ENCODE results near the gene GCHFR.

Gene GCHFR

GRCh38 chr15:40768521-40769273 is 4.8 kb downstream of the GCHFR start:
- Histone ChIP-seq H3K4me1 (ENCODE audit: control extremely low read depth in 1 of 4, control insufficient read depth in 4 of 4, insufficient read depth in 4 of 4, low read length in 3 of 4) (peaks cover 5 to 73% (median 59%) of the 10 kb centered on the region in 4 experiments), H3K4me3 (ENCODE audit: control insufficient read depth in 1 of 7, extremely low read depth in 1 of 7, insufficient read depth in 4 of 7, low read depth in 2 of 7, low read length in 6 of 7) (peak overlapping the region in 5 of 7 experiments; percentile 21 to 63 (median 53)), H3K27me3 (replicated peaks in 2 of 5; ENCODE audit: control insufficient read depth in 4 of 5, insufficient read depth in 5 of 5, low read length in 4 of 5) (no peaks in the 10 kb centered on the region), H3K36me3 (ENCODE audit: control insufficient read depth in 4 of 4, insufficient read depth in 4 of 4, low read length in 3 of 4) (peaks cover 0 to 47% (median 20%) of the 10 kb centered on the region in 4 experiments), H3K27ac (ENCODE audit: insufficient read depth in 1 of 2, low read depth in 1 of 2, low read length in 2 of 2, poor library complexity in 1 of 2, severe bottlenecking in 2 of 2) (peak overlapping the region; percentile 16 to 65), H3K9me3 (ENCODE audit: control extremely low read depth in 1 of 5, control insufficient read depth in 4 of 5, insufficient read depth in 2 of 5, low read depth in 1 of 5, low read length in 4 of 5) (no peaks in the 10 kb centered on the region)
- WGBS (ENCODE audit: insufficient coverage), result 50% methylated on average over 13 of the region's 21 CpGs
- peak in 2 of 3 donors; percentile 58 to 72 for DNase-seq
- POLR2A ChIA-PET, result interaction anchor here (0.6 to 0.7 kb wide), 2 partner anchors 10 to 152 kb away, joined by 3 to 4 read pairs; no protein-coding TSS in a partner anchor
- CTCF ChIA-PET, result interaction anchor here (1.1 to 14.6 kb wide), 10 partner anchors 10 to 89 kb away, joined by 3 to 123 read pairs (median 6); partner anchors contain the start of gene RAD51

DNA sequence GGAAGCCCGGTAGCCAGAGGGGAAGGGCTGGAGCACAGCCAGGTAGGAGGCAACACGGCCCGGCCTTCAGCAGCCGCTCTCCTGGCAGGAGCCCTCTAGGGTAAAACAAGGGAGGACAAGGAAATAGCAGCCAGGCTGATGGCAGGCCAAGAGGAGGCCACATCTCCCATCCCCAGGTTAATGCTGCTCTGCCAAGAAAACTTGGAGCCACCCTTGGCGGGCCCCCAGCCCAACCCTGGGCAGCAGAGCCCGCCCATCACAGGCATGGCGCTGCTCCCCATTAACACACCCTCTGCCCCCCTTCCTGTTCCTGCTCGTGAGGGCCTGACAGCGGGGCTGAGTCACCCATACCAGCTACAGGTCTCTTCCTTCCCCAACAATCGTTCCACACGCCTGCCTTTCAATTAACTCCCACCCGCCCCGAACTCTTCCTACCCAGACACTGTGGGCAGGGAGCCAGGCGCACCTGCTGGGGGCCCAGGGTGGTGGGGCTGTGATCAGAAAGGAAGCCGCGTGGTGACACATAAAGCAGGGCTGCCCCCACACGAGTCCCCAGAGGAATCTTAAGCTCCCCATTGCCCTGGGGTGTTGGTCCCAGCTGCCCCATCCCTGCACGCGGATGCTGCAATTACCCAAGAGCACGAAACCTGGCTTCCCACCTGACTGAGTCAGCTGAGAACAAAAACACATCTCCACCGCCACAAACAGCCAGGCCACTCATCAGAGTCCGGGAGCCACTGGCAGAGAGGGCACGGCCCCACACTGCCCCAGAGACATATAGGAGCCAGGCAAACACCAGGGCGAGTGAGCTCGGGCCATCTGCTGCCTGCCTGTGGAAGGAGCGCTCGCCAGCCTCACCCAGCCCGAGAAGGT is 5.6 kb downstream of the GCHFR start, which contains the start of gene C15orf62:
C15orf62 (plus strand) TSS at position 707 of the 873 bp plus-strand sequence. CDS start 516 bp downstream, outside the sequence.
- H3K4me3 ChIP-seq (ENCODE audit: control insufficient read depth in 1 of 7, extremely low read depth in 1 of 7, insufficient read depth in 4 of 7, low read depth in 2 of 7, low read length in 6 of 7), result peak within 1 kb of the TSS in 5 of 7 experiments; percentile 21 to 63 (median 53)
- WGBS (ENCODE audit: insufficient coverage), result 9% methylated on average over 22 of the region's 28 CpGs
- peak; percentile 86 to 97 (median 94) for DNase-seq

DNA sequence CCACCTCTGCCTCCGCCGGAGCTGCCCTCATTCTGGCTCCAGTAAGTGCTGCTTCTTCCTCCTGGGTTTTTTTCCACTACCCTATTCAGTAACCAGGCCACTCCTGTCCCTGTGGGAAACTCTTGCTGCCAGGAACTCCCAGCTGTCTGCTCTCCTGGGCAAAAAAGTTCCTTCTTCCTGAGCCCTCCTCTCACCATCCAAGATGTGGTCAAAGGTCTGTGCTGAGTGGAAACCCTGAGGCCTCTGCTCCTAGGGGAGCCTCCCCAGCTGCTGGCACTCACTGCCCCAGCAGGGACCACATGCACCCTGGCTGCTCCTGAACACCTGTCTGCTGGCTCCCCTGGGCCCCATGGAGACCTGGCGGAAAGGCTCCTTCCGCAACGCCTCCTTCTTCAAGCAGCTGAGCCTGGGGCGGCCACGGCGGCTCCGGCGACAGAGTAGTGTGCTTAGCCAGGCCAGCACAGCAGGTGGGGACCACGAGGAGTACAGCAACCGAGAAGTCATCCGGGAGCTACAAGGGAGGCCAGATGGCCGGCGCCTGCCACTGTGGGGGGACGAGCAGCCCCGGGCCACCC is 6.4 kb downstream of the GCHFR start:
- H3K4me3 ChIP-seq (ENCODE audit: control insufficient read depth in 1 of 7, extremely low read depth in 1 of 7, insufficient read depth in 4 of 7, low read depth in 2 of 7, low read length in 6 of 7), result peak overlapping the region in 5 of 7 experiments; percentile 16 to 63 (median 53)
- H3K27ac ChIP-seq (ENCODE audit: insufficient read depth in 1 of 2, low read depth in 1 of 2, low read length in 2 of 2, poor library complexity in 1 of 2, severe bottlenecking in 2 of 2), result peak overlapping the region; percentile 40 to 65
- H3K9me3 ChIP-seq (ENCODE audit: control extremely low read depth in 1 of 5, control insufficient read depth in 4 of 5, insufficient read depth in 2 of 5, low read depth in 1 of 5, low read length in 4 of 5), result no peaks in the 10 kb centered on the region
- ChIA-PET POLR2A (interaction anchor here (1.0 kb wide), 1 partner anchor 13 kb away, joined by 4 read pairs; no protein-coding TSS in a partner anchor), CTCF (interaction anchor here (0.8 to 14.6 kb wide), 13 partner anchors 8 to 92 kb away, joined by 3 to 123 read pairs (median 4); no protein-coding TSS in a partner anchor)
- H3K4me1 ChIP-seq (ENCODE audit: control extremely low read depth in 1 of 4, control insufficient read depth in 4 of 4, insufficient read depth in 4 of 4, low read length in 3 of 4), result peaks cover 0 to 57% (median 45%) of the 10 kb centered on the region in 4 experiments
- peaks cover 5 to 62% (median 35%) of the 10 kb centered on the region in 4 experiments for H3K36me3 ChIP-seq (ENCODE audit: control insufficient read depth in 4 of 4, insufficient read depth in 4 of 4, low read length in 3 of 4)
- DNase-seq, result peak in 2 of 3 donors; percentile 45 to 56
- 66% methylated on average over 17 of the region's 17 CpGs for WGBS (ENCODE audit: insufficient coverage)
- H3K27me3 ChIP-seq (replicated peaks in 2 of 5; ENCODE audit: control insufficient read depth in 4 of 5, insufficient read depth in 5 of 5, low read length in 4 of 5), result no peaks in the 10 kb centered on the region

More for the DNA sequence above, 5.6 kb downstream of the GCHFR start, which contains the start of gene C15orf62:
- peaks cover 4 to 64% (median 52%) of the 10 kb centered on the region in 4 experiments for H3K4me1 ChIP-seq (ENCODE audit: control extremely low read depth in 1 of 4, control insufficient read depth in 4 of 4, insufficient read depth in 4 of 4, low read length in 3 of 4)
- no peaks in the 10 kb centered on the region for H3K27me3 ChIP-seq (replicated peaks in 2 of 5; ENCODE audit: control insufficient read depth in 4 of 5, insufficient read depth in 5 of 5, low read length in 4 of 5)
- CTCF ChIA-PET, result interaction anchor here (0.8 to 14.6 kb wide), 14 partner anchors 8 to 90 kb away, joined by 3 to 123 read pairs (median 5); partner anchors contain the start of gene RAD51
- no peaks in the 10 kb centered on the region for H3K9me3 ChIP-seq (ENCODE audit: control extremely low read depth in 1 of 5, control insufficient read depth in 4 of 5, insufficient read depth in 2 of 5, low read depth in 1 of 5, low read length in 4 of 5)
- peak within 1 kb of the TSS; percentile 40 to 65 for H3K27ac ChIP-seq (ENCODE audit: insufficient read depth in 1 of 2, low read depth in 1 of 2, low read length in 2 of 2, poor library complexity in 1 of 2, severe bottlenecking in 2 of 2)
- POLR2A ChIA-PET, result interaction anchor here (0.6 to 1.0 kb wide), 2 partner anchors 13 to 153 kb away, joined by 4 read pairs; no protein-coding TSS in a partner anchor
- peaks cover under 1 to 55% (median 28%) of the 10 kb centered on the region in 4 experiments for H3K36me3 ChIP-seq (ENCODE audit: control insufficient read depth in 4 of 4, insufficient read depth in 4 of 4, low read length in 3 of 4)

- Histone ChIP-seq H3K9me3 (ENCODE audit: control extremely low read depth in 1 of 5, control insufficient read depth in 4 of 5, insufficient read depth in 2 of 5, low read depth in 1 of 5, low read length in 4 of 5) (no peaks in the 10 kb centered on the region), H3K27ac (ENCODE audit: insufficient read depth in 1 of 2, low read depth in 1 of 2, low read length in 2 of 2, poor library complexity in 1 of 2, severe bottlenecking in 2 of 2) (no peak overlapping the region), H3K36me3 (ENCODE audit: control insufficient read depth in 4 of 4, insufficient read depth in 4 of 4, low read length in 3 of 4) (peaks cover 9 to 72% (median 44%) of the 10 kb centered on the region in 4 experiments), H3K4me3 (ENCODE audit: control insufficient read depth in 1 of 7, extremely low read depth in 1 of 7, insufficient read depth in 4 of 7, low read depth in 2 of 7, low read length in 6 of 7) (no peak overlapping the region), H3K27me3 (replicated peaks in 2 of 5; ENCODE audit: control insufficient read depth in 4 of 5, insufficient read depth in 5 of 5, low read length in 4 of 5) (no peaks in the 10 kb centered on the region), H3K4me1 (ENCODE audit: control extremely low read depth in 1 of 4, control insufficient read depth in 4 of 4, insufficient read depth in 4 of 4, low read length in 3 of 4) (peaks cover 0 to 49% (median 37%) of the 10 kb centered on the region in 4 experiments)
- no peak for DNase-seq
- POLR2A ChIA-PET, result no interaction called here
- CTCF ChIA-PET, result interaction anchor here (0.7 to 14.6 kb wide), 7 partner anchors 14 to 93 kb away, joined by 3 to 123 read pairs (median 3); no protein-coding TSS in a partner anchor
- 96% methylated on average over 5 of the region's 5 CpGs for WGBS (ENCODE audit: insufficient coverage)
Measured at GRCh38 chr15:40771242-40771641, 7.4 kb downstream of the GCHFR start.

DNA sequence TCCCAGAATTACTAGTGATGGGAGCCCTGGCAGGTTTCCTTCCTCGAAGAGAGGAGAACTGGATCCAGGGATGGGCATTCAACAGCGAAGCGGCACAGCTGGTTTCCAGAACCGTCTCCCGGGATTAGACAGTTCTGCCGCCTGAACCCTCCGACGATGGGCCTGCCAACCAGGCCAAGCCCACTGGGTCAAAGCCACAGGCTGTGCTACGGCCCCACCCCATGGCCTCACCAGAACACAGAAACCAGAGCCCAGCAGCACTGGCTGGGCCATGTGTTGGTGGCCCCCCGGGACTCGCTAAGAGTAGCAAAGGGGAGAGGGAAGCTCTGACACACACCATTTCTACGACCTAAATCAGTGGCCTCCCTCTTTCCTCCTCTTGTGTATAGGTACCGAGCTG is 8.1 kb downstream of the GCHFR start:
- Histone ChIP-seq H3K9me3 (ENCODE audit: control extremely low read depth in 1 of 5, control insufficient read depth in 4 of 5, insufficient read depth in 2 of 5, low read depth in 1 of 5, low read length in 4 of 5) (no peaks in the 10 kb centered on the region), H3K4me1 (ENCODE audit: control extremely low read depth in 1 of 4, control insufficient read depth in 4 of 4, insufficient read depth in 4 of 4, low read length in 3 of 4) (peaks cover 0 to 45% (median 37%) of the 10 kb centered on the region in 4 experiments), H3K27ac (ENCODE audit: insufficient read depth in 1 of 2, low read depth in 1 of 2, low read length in 2 of 2, poor library complexity in 1 of 2, severe bottlenecking in 2 of 2) (no peak overlapping the region), H3K4me3 (ENCODE audit: control insufficient read depth in 1 of 7, extremely low read depth in 1 of 7, insufficient read depth in 4 of 7, low read depth in 2 of 7, low read length in 6 of 7) (no peak overlapping the region), H3K36me3 (ENCODE audit: control insufficient read depth in 4 of 4, insufficient read depth in 4 of 4, low read length in 3 of 4) (peaks cover 9 to 72% (median 45%) of the 10 kb centered on the region in 4 experiments), H3K27me3 (replicated peaks in 2 of 5; ENCODE audit: control insufficient read depth in 4 of 5, insufficient read depth in 5 of 5, low read length in 4 of 5) (no peaks in the 10 kb centered on the region)
- POLR2A ChIA-PET, result no interaction called here
- WGBS (ENCODE audit: insufficient coverage), result 97% methylated on average over 8 of the region's 13 CpGs
- DNase-seq, result no peak
- CTCF ChIA-PET, result interaction anchor here (0.7 to 14.6 kb wide), 2 partner anchors 13 to 34 kb away, joined by 3 to 123 read pairs; no protein-coding TSS in a partner anchor

- Histone ChIP-seq H3K4me3 (ENCODE audit: control insufficient read depth in 1 of 7, extremely low read depth in 1 of 7, insufficient read depth in 4 of 7, low read depth in 2 of 7, low read length in 6 of 7) (no peak overlapping the region), H3K27me3 (replicated peaks in 2 of 5; ENCODE audit: control insufficient read depth in 4 of 5, insufficient read depth in 5 of 5, low read length in 4 of 5) (no peaks in the 10 kb centered on the region), H3K36me3 (ENCODE audit: control insufficient read depth in 4 of 4, insufficient read depth in 4 of 4, low read length in 3 of 4) (peaks cover 9 to 62% (median 42%) of the 10 kb centered on the region in 4 experiments), H3K9me3 (ENCODE audit: control extremely low read depth in 1 of 5, control insufficient read depth in 4 of 5, insufficient read depth in 2 of 5, low read depth in 1 of 5, low read length in 4 of 5) (no peaks in the 10 kb centered on the region), H3K27ac (ENCODE audit: insufficient read depth in 1 of 2, low read depth in 1 of 2, low read length in 2 of 2, poor library complexity in 1 of 2, severe bottlenecking in 2 of 2) (no peak overlapping the region), H3K4me1 (ENCODE audit: control extremely low read depth in 1 of 4, control insufficient read depth in 4 of 4, insufficient read depth in 4 of 4, low read length in 3 of 4) (peaks cover 0 to 31% (median 29%) of the 10 kb centered on the region in 4 experiments)
- ChIA-PET CTCF (interaction anchor here (1.0 to 14.6 kb wide), 4 partner anchors 12 to 72 kb away, joined by 3 to 123 read pairs (median 5); no protein-coding TSS in a partner anchor), POLR2A (no interaction called here)
- WGBS (ENCODE audit: insufficient coverage), result 96% methylated on average over 4 of the region's 8 CpGs
- DNase-seq, result no peak
Measured at GRCh38 chr15:40773496-40773895, 9.6 kb downstream of the GCHFR start.

Measured in common myeloid progenitor, CD34-positive (primary cell).